T-helper 2 cell treated with Interferon-gamma antibody and Interleukin-4, amounts not matched to agents 5 μg/mL and 100 μg/mL, for 36 hours (primary cell): ENCODE results near the gene ENOX1.

Source experiments
- DNase-seq: peaks from one replicate; pipeline ENCODE4 v3.0.0; 2021; ENCODE audit warnings: low spot score
- H3K27ac Mint-ChIP-seq: one replicate; pipeline ENCODE4 v1.8.0; 2021; ENCODE audit warnings: mild to moderate bottlenecking, mixed read lengths
- H3K27me3 Mint-ChIP-seq: one replicate; pipeline ENCODE4 v1.8.0; 2021; ENCODE audit warnings: low read depth, mixed read lengths
- H3K36me3 Mint-ChIP-seq: one replicate; pipeline ENCODE4 v1.8.0; 2021; ENCODE audit warnings: low read depth, mixed read lengths
- H3K4me1 Mint-ChIP-seq: one replicate; pipeline ENCODE4 v1.8.0; 2021; ENCODE audit warnings: low read depth, mixed read lengths
- H3K4me3 Mint-ChIP-seq: one replicate; pipeline ENCODE4 v1.8.0; 2022; ENCODE audit warnings: mild to moderate bottlenecking, moderate library complexity, mixed read lengths
- H3K9me3 Mint-ChIP-seq: one replicate; pipeline ENCODE4 v1.8.0; 2021; ENCODE audit warnings: mixed read lengths

The ENOX1 gene

DNA sequence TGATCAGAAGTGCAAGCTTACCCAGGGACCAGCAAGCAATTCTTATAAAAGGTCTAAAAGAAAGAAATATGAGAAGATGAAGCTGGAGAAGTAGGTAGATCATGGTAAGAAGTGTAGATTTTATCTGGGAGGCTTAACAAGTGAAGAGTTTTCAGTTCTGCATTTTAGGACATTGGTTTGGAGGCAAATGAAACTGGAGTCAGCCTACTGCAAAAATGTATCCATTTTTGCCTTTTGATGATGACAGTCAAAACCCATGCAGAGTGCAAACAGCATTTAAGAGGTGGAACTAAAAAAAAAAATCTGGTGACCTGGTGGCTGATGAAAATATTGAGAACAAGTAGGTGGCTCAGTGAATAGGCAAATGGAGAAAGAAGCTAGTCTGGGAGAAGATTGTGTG is 546.5 kb downstream of the ENOX1 start:
- Mint-ChIP-seq H3K4me3 (no peak overlapping the region), H3K27ac (no peak overlapping the region), H3K4me1 (no peaks in the 10 kb centered on the region), H3K9me3 (no peaks in the 10 kb centered on the region), H3K27me3 (peaks cover 20% of the 10 kb centered on the region), H3K36me3 (no peaks in the 10 kb centered on the region)
- no peak for DNase-seq

- no peak for DNase-seq
- no peak overlapping the region for H3K4me3 Mint-ChIP-seq
- no peaks in the 10 kb centered on the region for H3K9me3 Mint-ChIP-seq
- H3K27ac Mint-ChIP-seq = no peak overlapping the region
- H3K27me3 Mint-ChIP-seq = peaks cover 20% of the 10 kb centered on the region
- H3K4me1 Mint-ChIP-seq = no peaks in the 10 kb centered on the region
- H3K36me3 Mint-ChIP-seq = no peaks in the 10 kb centered on the region
Observed at GRCh38 chr13:43239275-43239840, 547.4 kb downstream of the ENOX1 start.

DNA sequence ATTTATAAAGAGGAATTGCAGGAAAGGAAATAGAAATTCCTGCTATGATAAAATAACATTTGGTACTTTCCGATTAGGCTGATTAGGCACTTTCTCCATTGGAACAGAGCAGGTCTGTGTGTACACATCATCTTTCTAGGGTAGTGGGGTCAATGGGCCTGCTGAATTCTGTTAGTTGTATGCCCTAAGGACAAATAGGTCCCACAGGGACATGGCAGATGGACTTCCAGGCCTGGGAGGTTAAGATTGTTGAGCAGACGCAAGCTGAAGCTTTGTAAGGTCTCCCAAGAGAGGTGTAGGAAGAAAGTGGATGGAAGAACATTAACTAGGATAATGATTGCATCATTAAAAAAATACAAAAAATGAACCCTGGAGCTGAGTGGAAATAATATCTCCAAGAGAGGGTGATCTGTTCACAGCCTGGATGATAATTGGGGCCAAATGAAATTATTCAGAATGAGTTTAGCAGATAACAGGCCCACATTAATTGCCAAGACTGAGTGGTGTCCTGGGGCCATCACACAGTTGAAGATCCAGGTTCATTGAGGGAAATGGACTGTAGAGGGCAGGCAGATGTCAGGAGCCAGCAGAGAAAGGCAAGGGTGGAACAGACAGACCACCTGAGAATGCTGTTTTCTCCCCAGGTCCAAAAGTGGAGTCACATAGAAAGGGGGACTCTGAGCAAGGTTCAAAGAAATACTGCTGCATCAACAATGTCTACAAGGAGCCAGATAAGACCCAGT is 548.3 kb downstream of the ENOX1 start:
- DNase-seq = no peak
- Mint-ChIP-seq H3K9me3 (no peaks in the 10 kb centered on the region), H3K4me3 (no peak overlapping the region), H3K4me1 (no peaks in the 10 kb centered on the region), H3K27ac (no peak overlapping the region), H3K27me3 (peaks cover 18% of the 10 kb centered on the region), H3K36me3 (no peaks in the 10 kb centered on the region)

GRCh38 chr13:43237616-43238015 is 549.2 kb downstream of the ENOX1 start:
- H3K4me1 Mint-ChIP-seq = no peaks in the 10 kb centered on the region
- H3K27me3 Mint-ChIP-seq = peaks cover 13% of the 10 kb centered on the region
- DNase-seq = no peak
- no peaks in the 10 kb centered on the region for H3K36me3 Mint-ChIP-seq
- H3K27ac Mint-ChIP-seq = no peak overlapping the region
- no peaks in the 10 kb centered on the region for H3K9me3 Mint-ChIP-seq
- no peak overlapping the region for H3K4me3 Mint-ChIP-seq

- H3K27me3 Mint-ChIP-seq = no peaks in the 10 kb centered on the region
- DNase-seq = no peak
- no peaks in the 10 kb centered on the region for H3K9me3 Mint-ChIP-seq
- H3K36me3 Mint-ChIP-seq = no peaks in the 10 kb centered on the region
- H3K4me1 Mint-ChIP-seq = no peaks in the 10 kb centered on the region
- no peak overlapping the region for H3K27ac Mint-ChIP-seq
- H3K4me3 Mint-ChIP-seq = no peak overlapping the region
Observed at GRCh38 chr13:43235028-43235427, 551.7 kb downstream of the ENOX1 start.

DNA sequence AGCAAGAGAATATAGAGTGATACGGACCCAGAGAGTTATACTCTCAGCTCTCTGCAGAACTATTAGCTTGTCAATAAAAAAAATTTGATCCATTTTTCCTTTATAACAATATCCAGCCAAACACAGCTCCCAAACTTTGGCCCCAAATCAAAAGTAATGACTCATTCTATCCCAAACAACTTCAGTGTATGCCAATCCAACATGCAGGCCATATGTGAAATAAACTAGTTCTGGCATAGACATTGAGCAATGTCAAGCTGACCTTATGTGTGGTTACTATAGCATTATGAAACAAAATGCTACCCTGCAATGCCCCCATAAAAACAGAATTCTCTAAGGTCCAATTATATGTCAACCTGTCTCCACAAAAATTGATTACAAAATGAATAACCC is 553.9 kb downstream of the ENOX1 start:
- H3K27ac Mint-ChIP-seq = no peak overlapping the region
- DNase-seq = no peak
- no peaks in the 10 kb centered on the region for H3K4me1 Mint-ChIP-seq
- no peak overlapping the region for H3K4me3 Mint-ChIP-seq
- H3K27me3 Mint-ChIP-seq = no peaks in the 10 kb centered on the region
- no peaks in the 10 kb centered on the region for H3K9me3 Mint-ChIP-seq
- no peaks in the 10 kb centered on the region for H3K36me3 Mint-ChIP-seq

DNA sequence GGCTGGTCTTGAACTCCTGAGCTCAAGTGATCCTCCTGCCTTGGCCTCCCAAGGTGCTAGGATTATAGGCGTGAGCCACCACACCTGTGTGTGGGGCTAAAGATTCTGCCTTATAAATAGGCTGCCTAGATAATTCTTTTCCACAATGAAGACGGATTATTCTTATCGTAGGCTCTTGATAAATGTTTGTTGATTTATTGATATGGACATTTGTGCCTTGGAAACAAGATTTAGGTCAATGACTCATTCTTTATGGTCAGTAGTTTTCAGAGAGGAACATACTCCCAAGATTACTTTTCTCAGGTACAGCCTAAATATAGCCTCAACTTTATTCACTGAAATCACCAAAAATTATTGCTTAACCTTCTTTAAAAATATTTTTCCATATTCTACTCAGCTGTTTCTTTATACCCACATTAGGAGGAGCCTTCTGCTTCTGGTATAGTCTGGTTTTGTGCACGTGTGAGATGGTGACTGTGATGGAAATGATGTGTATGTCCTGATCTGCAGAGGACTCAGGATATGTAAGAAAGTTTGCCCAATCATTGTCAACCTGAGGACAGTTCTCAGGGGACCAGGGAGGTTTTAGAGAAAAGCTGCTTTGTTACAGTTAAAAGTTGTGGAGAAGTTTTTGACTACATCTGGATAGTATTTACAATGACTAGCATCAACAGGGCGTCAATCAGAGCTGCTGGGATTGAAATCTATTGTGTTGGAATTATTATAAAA is 554.5 kb downstream of the ENOX1 start:
- H3K27ac Mint-ChIP-seq = no peak overlapping the region
- no peaks in the 10 kb centered on the region for H3K36me3 Mint-ChIP-seq
- H3K4me3 Mint-ChIP-seq = no peak overlapping the region
- DNase-seq = no peak
- H3K4me1 Mint-ChIP-seq = no peaks in the 10 kb centered on the region
- no peaks in the 10 kb centered on the region for H3K9me3 Mint-ChIP-seq
- H3K27me3 Mint-ChIP-seq = no peaks in the 10 kb centered on the region

GRCh38 chr13:43230989-43231388 is 555.8 kb downstream of the ENOX1 start:
- H3K27me3 Mint-ChIP-seq = no peaks in the 10 kb centered on the region
- no peaks in the 10 kb centered on the region for H3K36me3 Mint-ChIP-seq
- no peak overlapping the region for H3K27ac Mint-ChIP-seq
- H3K9me3 Mint-ChIP-seq = no peaks in the 10 kb centered on the region
- no peak overlapping the region for H3K4me3 Mint-ChIP-seq
- H3K4me1 Mint-ChIP-seq = no peaks in the 10 kb centered on the region
- DNase-seq = no peak

GRCh38 chr13:43229506-43229905 is 557.3 kb downstream of the ENOX1 start:
- H3K27me3 Mint-ChIP-seq = no peaks in the 10 kb centered on the region
- H3K9me3 Mint-ChIP-seq = no peaks in the 10 kb centered on the region
- no peak overlapping the region for H3K27ac Mint-ChIP-seq
- H3K4me1 Mint-ChIP-seq = no peaks in the 10 kb centered on the region
- no peak overlapping the region for H3K4me3 Mint-ChIP-seq
- no peaks in the 10 kb centered on the region for H3K36me3 Mint-ChIP-seq
- DNase-seq = no peak

- Mint-ChIP-seq H3K27ac (no peak overlapping the region), H3K9me3 (no peaks in the 10 kb centered on the region), H3K27me3 (no peaks in the 10 kb centered on the region), H3K4me1 (no peaks in the 10 kb centered on the region), H3K4me3 (no peak overlapping the region), H3K36me3 (no peaks in the 10 kb centered on the region)
- DNase-seq = no peak
Observed at GRCh38 chr13:43227721-43228120, 559.1 kb downstream of the ENOX1 start.

GRCh38 chr13:43223216-43223615 is 563.6 kb downstream of the ENOX1 start:
- H3K36me3 Mint-ChIP-seq = no peaks in the 10 kb centered on the region
- H3K27me3 Mint-ChIP-seq = peaks cover 9% of the 10 kb centered on the region
- DNase-seq = no peak

GRCh38 chr13:43222086-43222485 is 564.7 kb downstream of the ENOX1 start:
- Mint-ChIP-seq H3K27me3 (peaks cover 9% of the 10 kb centered on the region), H3K4me1 (no peaks in the 10 kb centered on the region), H3K36me3 (no peaks in the 10 kb centered on the region), H3K9me3 (no peaks in the 10 kb centered on the region), H3K4me3 (no peak overlapping the region), H3K27ac (no peak overlapping the region)
- DNase-seq = no peak

More at GRCh38 chr13:43223216-43223615, 563.6 kb downstream of the ENOX1 start:
- no peak overlapping the region for H3K27ac Mint-ChIP-seq
- H3K4me3 Mint-ChIP-seq = no peak overlapping the region
- H3K9me3 Mint-ChIP-seq = no peaks in the 10 kb centered on the region
- H3K4me1 Mint-ChIP-seq = no peaks in the 10 kb centered on the region

- H3K27ac Mint-ChIP-seq = no peak overlapping the region
- no peaks in the 10 kb centered on the region for H3K36me3 Mint-ChIP-seq
- no peaks in the 10 kb centered on the region for H3K4me1 Mint-ChIP-seq
- H3K9me3 Mint-ChIP-seq = no peaks in the 10 kb centered on the region
- no peak overlapping the region for H3K4me3 Mint-ChIP-seq
- peaks cover 9% of the 10 kb centered on the region for H3K27me3 Mint-ChIP-seq
- no peak for DNase-seq
Observed at GRCh38 chr13:43221611-43222010, 565.2 kb downstream of the ENOX1 start.

- Mint-ChIP-seq H3K36me3 (no peaks in the 10 kb centered on the region), H3K9me3 (no peaks in the 10 kb centered on the region), H3K4me3 (no peak overlapping the region), H3K27ac (no peak overlapping the region), H3K27me3 (peaks cover 9% of the 10 kb centered on the region), H3K4me1 (no peaks in the 10 kb centered on the region)
- DNase-seq = no peak
Observed at GRCh38 chr13:43220873-43221595, 565.7 kb downstream of the ENOX1 start.
